Hippocampal formation (tissue), 2 donors: Measurements from ENCODE around the gene ZNF516.
"Not testable (repeated sequence)": the region's sequence is repeated elsewhere in the genome, so short reads cannot be mapped to it uniquely, and the experiment has no call there.

ENCODE experiments used
- DNase-seq, 2 donors: peaks; one replicate each; lab custom pipeline; 2025; lab: John Stamatoyannopoulos, UW

Gene ZNF516

GRCh38 chr18:76495006-76495370 lies at the start of gene ZNF516:
Gene ZNF516 (minus strand): TSS chr18:76495242. CDS start chr18:76443054, 52,188 bp downstream.
- no peak for DNase-seq

DNA sequence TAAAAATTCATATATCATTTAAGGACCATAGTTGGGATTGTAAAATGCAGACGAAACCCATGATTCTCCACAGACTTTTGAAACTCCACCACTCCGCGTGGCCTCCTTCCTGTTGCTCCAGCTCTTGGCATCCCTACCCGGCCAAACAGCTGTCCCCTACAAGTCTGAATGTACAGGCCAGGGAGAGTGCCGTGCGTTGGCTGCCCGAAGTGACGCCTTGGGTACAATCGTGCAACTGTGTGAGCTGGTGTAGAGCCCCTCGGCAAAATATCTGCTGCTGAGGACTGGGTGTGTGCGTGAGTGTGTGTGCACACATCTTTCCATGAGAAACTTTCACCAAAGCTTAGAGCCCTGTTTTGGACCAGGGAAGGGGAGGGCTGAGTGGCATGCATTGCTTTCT lies 43.8 kb upstream of the ZNF516 start:
- DNase-seq, result no peak

DNA sequence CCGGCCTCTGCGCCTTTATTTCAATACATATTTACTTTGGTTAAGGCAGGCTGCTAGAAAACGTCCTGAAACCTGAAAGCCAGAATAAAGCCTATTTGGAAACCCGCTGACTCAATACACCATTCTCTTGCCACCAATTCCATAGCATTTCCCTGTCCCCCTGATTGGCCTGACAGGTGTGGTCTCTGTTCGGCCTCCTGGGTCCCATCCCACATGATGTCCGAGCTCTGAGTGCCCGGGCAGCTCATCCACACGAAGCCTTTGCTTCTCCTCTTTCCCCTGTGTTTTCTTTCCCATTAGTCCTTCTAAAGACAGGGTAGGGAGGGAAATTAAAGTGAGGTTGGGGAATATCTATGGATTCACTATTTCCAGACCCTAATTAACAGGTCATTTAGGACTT lies 42.6 kb upstream of the ZNF516 start:
- DNase-seq, result no peak

GRCh38 chr18:76536593-76536992 lies 41.6 kb upstream of the ZNF516 start:
- not testable (repeated sequence) for DNase-seq

GRCh38 chr18:76532875-76533274 lies 37.8 kb upstream of the ZNF516 start:
- no peak for DNase-seq

DNA sequence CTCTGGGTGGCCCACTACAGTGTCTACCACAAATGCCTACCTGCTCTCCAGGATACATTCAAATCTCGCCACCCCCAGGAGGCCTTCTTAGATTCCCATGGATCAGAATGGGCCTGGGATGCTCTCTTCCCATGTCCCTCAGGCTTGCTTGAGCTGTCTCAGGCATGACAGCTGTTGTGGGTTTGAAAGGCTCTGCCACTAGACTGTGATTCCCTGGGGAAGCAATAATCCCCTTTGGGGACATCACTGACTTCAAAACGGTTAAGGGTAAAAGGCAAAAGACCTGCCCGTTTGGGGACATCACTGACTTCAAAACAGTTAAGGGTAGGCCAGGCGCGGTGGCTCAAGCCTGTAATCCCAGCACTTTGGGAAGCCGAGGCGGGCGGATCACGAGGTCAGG lies 35.8 kb upstream of the ZNF516 start:
- DNase-seq, result no peak

GRCh38 chr18:76530391-76530790 lies 35.3 kb upstream of the ZNF516 start:
- DNase-seq, result no peak

DNA sequence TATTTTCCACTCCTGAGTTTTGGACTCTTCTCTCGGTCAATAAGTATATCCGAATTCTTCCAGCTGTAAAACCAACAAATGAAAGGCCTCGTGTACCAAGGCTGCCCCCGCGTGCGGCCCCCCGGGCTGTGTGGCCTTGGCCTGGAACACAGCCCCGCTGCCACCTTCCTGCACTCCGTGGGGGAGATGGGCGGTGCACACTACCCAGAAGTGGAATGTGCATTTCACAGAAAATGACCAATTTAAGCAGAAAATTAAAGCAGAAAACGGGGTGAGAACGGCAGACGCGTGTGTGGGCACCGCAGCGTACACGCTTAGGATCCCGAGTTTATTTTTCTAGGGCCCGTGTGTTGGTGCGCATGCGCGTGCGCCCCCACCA lies 34.4 kb upstream of the ZNF516 start:
- no peak for DNase-seq

DNA sequence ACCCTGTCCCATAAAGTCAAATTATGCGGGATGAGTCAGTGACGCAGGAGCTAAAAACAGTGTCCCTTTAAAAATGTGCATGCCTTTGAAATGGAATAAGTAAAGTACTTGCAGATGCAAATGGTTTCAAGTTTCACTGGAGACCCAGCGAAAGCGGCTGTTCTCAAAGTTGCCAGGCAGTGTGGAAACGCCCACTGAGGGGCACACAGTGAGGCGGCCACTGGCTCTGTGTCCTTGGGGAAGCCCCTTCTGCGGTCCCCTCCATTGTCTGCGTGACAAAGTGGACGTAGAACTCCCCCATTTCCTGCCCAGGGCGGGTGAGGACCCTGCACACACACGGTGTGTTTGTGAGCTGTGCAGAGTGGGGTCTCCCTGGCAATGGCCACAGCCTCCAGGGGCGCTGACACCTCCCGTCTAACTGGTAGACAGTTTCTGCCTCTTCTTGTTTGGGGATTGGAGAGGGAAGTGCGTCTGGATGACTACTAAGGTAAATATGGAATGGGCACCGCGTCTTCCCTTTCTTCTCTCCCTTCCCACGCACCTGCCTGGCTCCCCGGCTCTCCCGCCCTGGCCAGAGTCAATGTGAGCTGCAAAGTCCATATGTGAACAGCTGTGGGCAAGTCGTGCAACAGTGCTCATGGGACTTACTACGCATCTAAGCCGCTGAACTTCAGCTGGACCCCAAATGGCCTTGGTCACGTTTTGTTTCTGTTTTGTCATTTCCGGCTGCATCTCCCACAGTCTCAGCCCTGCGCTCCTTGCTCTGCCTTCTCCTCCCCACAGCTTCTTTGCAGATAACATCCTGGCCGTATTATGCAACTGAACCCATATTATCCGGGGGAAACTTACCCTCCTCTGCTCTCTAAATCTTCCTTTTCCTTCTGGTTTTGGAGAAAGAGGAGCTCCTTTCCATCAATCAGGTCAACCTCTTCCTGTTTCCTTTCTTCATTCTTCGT lies 33.7 kb upstream of the ZNF516 start:
- DNase-seq, result no peak

DNA sequence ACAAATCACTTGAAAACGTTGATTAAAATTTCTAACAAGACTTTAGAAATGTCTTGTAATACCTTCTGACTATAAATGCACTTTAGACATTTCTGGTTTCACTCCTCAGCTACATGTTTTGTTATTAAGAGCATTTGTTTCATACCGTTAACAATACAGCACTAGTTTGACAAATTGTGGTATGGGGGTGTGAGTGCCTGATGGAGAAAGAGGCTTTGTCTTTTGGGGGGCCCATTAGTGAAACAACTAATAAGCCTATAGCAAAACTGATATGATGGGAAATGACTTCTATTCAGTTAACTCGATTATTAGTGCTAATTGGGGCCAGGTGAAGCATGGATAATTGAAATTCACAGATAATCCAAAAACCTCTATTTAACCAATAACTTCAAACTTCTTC lies 30.9 kb upstream of the ZNF516 start:
- DNase-seq, result no peak

GRCh38 chr18:76524900-76525698 lies 30.1 kb upstream of the ZNF516 start:
- DNase-seq, result no peak

- no peak for DNase-seq
Observed at GRCh38 chr18:76524477-76524876, 29.4 kb upstream of the ZNF516 start.

DNA sequence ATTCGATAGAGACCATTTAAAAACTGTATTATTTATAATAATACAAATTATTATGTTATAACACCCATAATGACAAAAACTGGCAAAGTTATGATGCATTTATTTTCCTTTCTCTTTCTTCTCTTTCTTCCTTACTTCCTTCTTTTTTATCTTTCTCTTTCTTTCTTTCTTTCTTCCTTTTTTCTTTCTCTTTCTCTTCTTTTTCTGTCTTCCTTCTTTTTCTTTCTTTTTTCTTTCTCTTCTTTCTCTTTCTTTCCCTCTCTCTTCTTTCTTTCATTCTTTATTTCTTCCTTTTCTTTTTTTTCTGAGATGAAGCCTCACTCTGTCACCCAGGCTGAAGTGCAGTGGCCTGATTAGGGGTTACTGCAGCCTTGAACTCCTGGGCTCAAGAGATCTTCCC lies 27.5 kb upstream of the ZNF516 start:
- no peak for DNase-seq

- no peak for DNase-seq
Observed at GRCh38 chr18:76522122-76522503, 27.1 kb upstream of the ZNF516 start.

DNA sequence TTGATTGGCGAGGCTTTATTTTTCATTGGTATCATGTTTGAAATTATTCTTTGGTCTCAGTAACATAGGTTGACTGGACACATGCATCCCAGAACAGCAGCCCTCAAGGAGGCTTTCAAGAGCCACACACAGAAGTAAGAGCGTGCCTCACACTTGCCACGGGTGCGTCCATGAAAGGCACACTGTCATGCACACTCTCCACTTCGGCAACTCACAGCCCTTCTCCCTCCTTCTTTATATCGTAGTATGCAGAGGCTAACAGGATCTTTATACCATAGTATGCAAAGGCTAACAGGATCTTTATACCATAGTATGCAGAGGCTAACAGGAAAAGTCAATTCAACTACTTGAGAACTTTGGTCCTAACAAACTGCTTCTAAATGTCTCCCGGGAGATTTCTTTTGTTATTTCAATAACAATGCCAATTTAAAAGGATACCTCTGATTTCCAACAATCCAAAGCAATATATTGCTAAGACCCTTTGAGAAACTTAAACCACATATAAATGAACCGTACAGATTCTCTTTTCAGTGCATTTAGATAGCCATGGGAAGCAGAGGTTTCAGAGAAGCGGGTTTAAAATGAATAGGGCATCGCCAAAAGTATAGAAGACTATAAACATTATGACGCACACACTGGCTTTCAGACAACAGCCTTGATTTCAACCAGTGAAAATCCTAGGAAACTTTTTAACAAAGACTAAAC lies 26.5 kb upstream of the ZNF516 start:
- DNase-seq, result no peak

DNA sequence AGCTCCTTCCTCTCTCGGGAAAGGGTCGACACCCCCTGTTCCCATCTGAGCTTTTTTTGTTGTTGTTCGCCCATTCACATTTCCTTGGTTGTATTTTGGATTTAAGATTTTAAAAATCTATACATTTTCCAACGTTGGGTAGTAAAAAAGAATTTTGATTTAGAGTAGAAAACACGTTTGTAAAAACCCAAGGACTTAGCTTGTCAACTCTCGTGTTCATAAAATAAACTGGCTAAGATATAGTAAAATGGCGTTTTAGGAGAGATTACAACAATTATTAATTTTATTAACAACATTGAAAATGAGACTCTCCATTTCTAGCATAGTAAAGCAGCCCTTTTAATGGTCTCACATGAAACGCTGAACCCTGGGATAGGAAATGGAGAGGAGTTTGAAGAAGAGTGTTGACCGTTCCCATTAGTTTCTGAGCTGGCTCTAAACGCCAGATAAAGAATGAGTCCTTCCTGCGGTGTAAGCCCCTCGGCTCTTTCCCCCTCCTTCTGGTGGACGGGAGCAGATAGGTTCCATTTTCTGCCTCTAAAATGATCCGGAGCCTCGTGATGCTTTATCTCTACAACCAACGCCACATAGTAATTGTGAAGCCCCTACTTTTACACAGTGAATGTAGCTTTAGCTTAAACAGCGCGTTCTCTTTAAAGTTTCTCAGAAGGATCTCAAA lies 24.0 kb upstream of the ZNF516 start:
- no peak for DNase-seq

- peak in 1 of 2 donors; percentile 33 for DNase-seq
Observed at GRCh38 chr18:76518123-76518859, 23.2 kb upstream of the ZNF516 start.

- no peak for DNase-seq
Observed at GRCh38 chr18:76515576-76515975, 20.5 kb upstream of the ZNF516 start.

DNA sequence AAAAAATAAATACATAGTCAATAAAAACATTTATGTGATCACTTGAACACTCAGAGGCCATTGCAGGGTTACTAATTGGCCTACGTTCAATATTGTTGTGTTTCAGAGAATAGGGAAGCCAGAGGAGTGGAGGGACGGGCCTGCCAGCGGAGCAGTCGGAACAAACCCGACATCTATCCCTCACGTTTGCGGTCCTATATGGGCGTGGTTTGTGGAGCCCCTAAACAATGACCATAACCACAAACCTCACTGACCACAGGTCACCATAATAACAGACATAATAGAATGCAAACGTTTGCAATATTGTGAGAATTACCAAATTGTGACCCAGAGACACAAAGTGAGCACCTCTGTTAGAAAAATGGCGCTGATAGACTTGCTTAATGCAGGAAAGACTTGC lies 19.5 kb upstream of the ZNF516 start:
- no peak for DNase-seq

DNA sequence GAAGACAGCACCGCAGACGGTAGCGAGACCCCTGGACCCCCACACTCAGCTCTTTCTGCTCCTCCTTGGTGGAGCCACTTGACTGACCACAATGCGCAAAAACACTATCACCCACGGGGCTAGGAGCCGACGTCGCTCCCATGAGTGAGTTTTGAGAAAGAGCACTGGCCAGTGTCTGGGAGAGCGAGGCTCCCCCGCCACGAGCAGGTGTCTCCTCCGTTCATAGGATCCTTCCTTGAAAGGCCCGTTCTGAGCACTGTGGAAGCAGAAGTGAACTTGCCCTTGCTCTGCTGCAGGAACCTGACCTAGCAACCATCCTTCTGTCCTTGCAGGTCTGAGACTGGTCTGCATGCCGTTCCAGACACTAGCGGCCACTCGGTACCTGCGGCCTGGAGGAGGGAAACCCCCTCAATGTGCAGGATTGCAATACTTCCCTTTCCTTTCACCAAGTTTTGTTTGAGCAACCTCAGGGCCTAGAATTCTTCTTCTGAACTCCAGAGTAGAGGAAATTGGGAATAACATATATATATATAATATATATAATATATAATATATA lies 12.9 kb upstream of the ZNF516 start:
- DNase-seq, result no peak
